Measurements from ENCODE around the gene ZNF764. TPM values are rescaled to one million over a fixed set of nuclear protein-coding genes. Genes with fewer than 3 reads are reported as not detected.
A peak's percentile ranks its signal among the peaks of the same experiment; 100 is the strongest.

ZNF764 gene
- total and polyA plus RNA-seq, 4 experiments from 2014 or later: 4.2 to 29.3 (median 18.8) TPM

GRCh38 chr16:30553393-30553899 is 4.7 kb downstream of the ZNF764 start:
- POLR2A ChIA-PET (ENCODE audit: partially characterized antibody): interaction anchor here (0.7 to 13.9 kb wide), 5 partner anchors 8 to 124 kb away, joined by 3 to 457 read pairs (median 4); partner anchors contain the start of genes DCTPP1, ZNF688, ZNF689 and ZNF747
- peak overlapping the region in 5 of 8 donors; percentile 3 to 77 (median 66) for H3K4me3 Mint-ChIP-seq
- intact Hi-C loops (cut with micrococcal nuclease): no loop called here
- Histone ChIP-seq H3K9me3 (ENCODE audit: control insufficient read depth in 1 of 2, low read length in 2 of 2) (no peaks in the 10 kb centered on the region), H3K4me1 (ENCODE audit: insufficient read depth, low read length) (peaks cover 70% of the 10 kb centered on the region), H3K27ac (ENCODE audit: low read depth, low read length) (peak overlapping the region; percentile 60), H3K4me3 (ENCODE audit: low read length in 2 of 2) (no peak overlapping the region), H3K27me3 (ENCODE audit: insufficient read depth, low read length) (no peaks in the 10 kb centered on the region), H3K36me3 (ENCODE audit: insufficient read depth, low read length) (peaks cover 22% of the 10 kb centered on the region)
- H3K4me1 Mint-ChIP-seq: peaks cover 32 to 68% (median 49%) of the 10 kb centered on the region in 4 donors
- no peak for DNase-seq
- peaks cover 20 to 25% of the 10 kb centered on the region in 2 donors for H3K36me3 Mint-ChIP-seq
- H3K27me3 Mint-ChIP-seq: no peaks in the 10 kb centered on the region
- peak overlapping the region; percentile 94 to 98 (median 96) for H3K27ac Mint-ChIP-seq
- CTCF ChIA-PET (ENCODE audit: partially characterized antibody): interaction anchor here (6.8 kb wide), 1 partner anchor 18 kb away, joined by 56 read pairs; the partner anchor contains the start of gene ZNF747
- no peaks in the 10 kb centered on the region for H3K9me3 Mint-ChIP-seq

DNA sequence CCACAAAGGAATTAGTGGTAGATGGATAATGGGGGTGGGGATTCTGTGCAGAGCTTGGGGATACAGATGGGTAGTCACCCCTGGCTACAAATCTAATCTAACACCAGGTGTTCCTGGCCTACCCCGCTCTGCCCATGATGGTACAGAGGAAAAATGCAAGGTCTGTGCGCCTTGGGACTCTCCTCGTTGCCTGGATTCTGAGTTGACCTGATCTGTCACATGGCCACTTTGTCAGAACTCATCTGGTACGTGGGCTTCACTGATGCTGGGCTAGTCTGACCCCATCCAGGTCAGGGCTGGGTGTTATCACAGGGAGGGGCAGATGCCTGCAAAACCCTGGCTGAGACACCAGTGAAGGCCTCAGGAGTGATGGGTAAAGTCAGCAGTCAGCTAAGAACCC is 5.2 kb downstream of the ZNF764 start:
- Mint-ChIP-seq H3K27me3 (no peaks in the 10 kb centered on the region), H3K4me3 (peak overlapping the region in 7 of 8 donors; percentile 3 to 82 (median 66)), H3K9me3 (no peaks in the 10 kb centered on the region), H3K36me3 (peaks cover 20 to 25% of the 10 kb centered on the region in 2 donors), H3K4me1 (peaks cover 32 to 68% (median 50%) of the 10 kb centered on the region in 4 donors), H3K27ac (peak overlapping the region; percentile 94 to 98 (median 96))
- H3K4me3 ChIP-seq (ENCODE audit: low read length in 2 of 2): no peak overlapping the region
- H3K4me1 ChIP-seq (ENCODE audit: insufficient read depth, low read length): peaks cover 71% of the 10 kb centered on the region
- H3K36me3 ChIP-seq (ENCODE audit: insufficient read depth, low read length): peaks cover 22% of the 10 kb centered on the region
- CTCF ChIA-PET (ENCODE audit: partially characterized antibody): interaction anchor here (6.8 kb wide), 1 partner anchor 17 kb away, joined by 56 read pairs; the partner anchor contains the start of gene ZNF747
- no peaks in the 10 kb centered on the region for H3K9me3 ChIP-seq (ENCODE audit: control insufficient read depth in 1 of 2, low read length in 2 of 2)
- H3K27me3 ChIP-seq (ENCODE audit: insufficient read depth, low read length): no peaks in the 10 kb centered on the region
- POLR2A ChIA-PET (ENCODE audit: partially characterized antibody): interaction anchor here (0.6 to 13.9 kb wide), 7 partner anchors 9 to 365 kb away, joined by 3 to 457 read pairs (median 4); partner anchors contain the start of genes DCTPP1, ITGAL, ZNF688 and ZNF747
- DNase-seq: no peak
- H3K27ac ChIP-seq (ENCODE audit: low read depth, low read length): peak overlapping the region; percentile 60
- intact Hi-C loops (cut with micrococcal nuclease): no loop called here

GRCh38 chr16:30551781-30552180 is 6.4 kb downstream of the ZNF764 start:
- Histone ChIP-seq H3K36me3 (ENCODE audit: insufficient read depth, low read length) (peaks cover 22% of the 10 kb centered on the region), H3K9me3 (ENCODE audit: control insufficient read depth in 1 of 2, low read length in 2 of 2) (no peaks in the 10 kb centered on the region), H3K4me3 (ENCODE audit: low read length in 2 of 2) (peak overlapping the region in 1 of 2 donors; percentile 13), H3K27me3 (ENCODE audit: insufficient read depth, low read length) (no peaks in the 10 kb centered on the region), H3K27ac (ENCODE audit: low read depth, low read length) (peak overlapping the region; percentile 60), H3K4me1 (ENCODE audit: insufficient read depth, low read length) (peaks cover 66% of the 10 kb centered on the region)
- Mint-ChIP-seq H3K27me3 (no peaks in the 10 kb centered on the region), H3K27ac (peak overlapping the region; percentile 94 to 98 (median 96)), H3K36me3 (peaks cover 20 to 22% of the 10 kb centered on the region in 2 donors), H3K4me1 (peaks cover 32 to 63% (median 49%) of the 10 kb centered on the region in 4 donors), H3K9me3 (no peaks in the 10 kb centered on the region), H3K4me3 (peak overlapping the region; percentile 76 to 85 (median 80))
- peak; percentile 80 to 91 (median 88) for DNase-seq
- ChIA-PET CTCF (ENCODE audit: partially characterized antibody) (interaction anchor here (0.7 to 6.8 kb wide), 8 partner anchors 8 to 122 kb away, joined by 3 to 56 read pairs (median 3); partner anchors contain the start of genes DCTPP1 and ZNF747), POLR2A (ENCODE audit: partially characterized antibody) (interaction anchor here (0.5 to 13.9 kb wide), 24 partner anchors 10 to 366 kb away, joined by 3 to 457 read pairs (median 4); partner anchors contain the start of genes DCTPP1, FBRS, ITGAL and PHKG2)
- intact Hi-C loops (cut with micrococcal nuclease): loop anchor here (2.0 kb wide), 2 partner anchors 19 to 35 kb away; partner anchors contain the start of gene ZNF688

DNA sequence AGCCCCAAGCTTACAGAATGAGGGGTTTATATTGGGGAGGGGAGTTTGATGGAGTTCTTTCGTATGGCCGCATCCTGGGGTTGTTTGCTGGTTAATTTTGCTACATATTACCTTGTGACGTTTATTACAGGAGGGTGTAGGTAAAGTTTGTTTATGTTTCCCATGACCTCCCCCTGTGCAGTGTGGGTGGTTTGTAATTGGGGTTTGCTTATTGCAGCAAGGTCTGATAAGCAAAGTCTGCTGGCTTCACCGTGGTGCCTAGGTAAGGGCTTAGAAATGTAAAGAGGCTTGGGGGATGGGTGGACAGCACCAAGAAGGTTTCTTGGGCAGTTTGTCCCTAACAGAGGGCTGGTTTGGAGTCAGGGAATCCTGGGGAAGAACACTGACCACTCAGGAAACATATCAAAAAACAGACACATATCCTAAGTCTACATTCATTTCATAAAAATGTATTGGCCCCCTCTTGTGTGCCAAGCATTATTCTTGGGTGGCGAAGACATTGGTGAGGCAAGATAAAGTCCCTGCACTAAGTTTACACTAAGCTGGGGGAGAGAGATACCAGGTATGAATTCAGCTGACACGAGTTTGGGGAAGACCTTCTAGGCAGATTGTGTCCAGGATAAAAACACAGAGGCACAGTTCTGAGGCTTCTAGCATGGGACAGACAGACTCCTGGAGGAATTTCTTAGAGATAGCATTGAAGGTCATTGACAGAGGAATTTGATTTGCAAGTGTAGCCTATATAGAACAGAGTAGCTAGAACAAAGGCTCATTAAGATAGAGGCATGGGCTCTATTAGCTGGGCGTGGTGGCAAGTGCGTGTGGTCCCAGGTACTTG is 9.5 kb downstream of the ZNF764 start:
- peak overlapping the region; percentile 1 to 70 (median 57) for H3K27ac Mint-ChIP-seq
- Histone ChIP-seq H3K36me3 (ENCODE audit: insufficient read depth, low read length) (peaks cover 5% of the 10 kb centered on the region), H3K4me3 (ENCODE audit: low read length in 2 of 2) (no peak overlapping the region), H3K27me3 (ENCODE audit: insufficient read depth, low read length) (no peaks in the 10 kb centered on the region), H3K4me1 (ENCODE audit: insufficient read depth, low read length) (peaks cover 41% of the 10 kb centered on the region), H3K9me3 (ENCODE audit: control insufficient read depth in 1 of 2, low read length in 2 of 2) (no peaks in the 10 kb centered on the region), H3K27ac (ENCODE audit: low read depth, low read length) (no peak overlapping the region)
- POLR2A ChIA-PET (ENCODE audit: partially characterized antibody): interaction anchor here (0.5 to 13.9 kb wide), 4 partner anchors 9 to 352 kb away, joined by 3 to 457 read pairs (median 8); partner anchors contain the start of genes ITGAL, ZNF747 and ZNF764
- H3K27me3 Mint-ChIP-seq: no peaks in the 10 kb centered on the region
- intact Hi-C loops (cut with micrococcal nuclease): no loop called here
- H3K9me3 Mint-ChIP-seq: no peaks in the 10 kb centered on the region
- no peak for DNase-seq
- CTCF ChIA-PET (ENCODE audit: partially characterized antibody): interaction anchor here (6.8 kb wide), 1 partner anchor 13 kb away, joined by 56 read pairs; the partner anchor contains the start of gene ZNF747
- H3K4me3 Mint-ChIP-seq: no peak overlapping the region
- peaks cover 3 to 8% of the 10 kb centered on the region in 2 donors for H3K36me3 Mint-ChIP-seq
- H3K4me1 Mint-ChIP-seq: peaks cover 24 to 45% (median 34%) of the 10 kb centered on the region in 4 donors

DNA sequence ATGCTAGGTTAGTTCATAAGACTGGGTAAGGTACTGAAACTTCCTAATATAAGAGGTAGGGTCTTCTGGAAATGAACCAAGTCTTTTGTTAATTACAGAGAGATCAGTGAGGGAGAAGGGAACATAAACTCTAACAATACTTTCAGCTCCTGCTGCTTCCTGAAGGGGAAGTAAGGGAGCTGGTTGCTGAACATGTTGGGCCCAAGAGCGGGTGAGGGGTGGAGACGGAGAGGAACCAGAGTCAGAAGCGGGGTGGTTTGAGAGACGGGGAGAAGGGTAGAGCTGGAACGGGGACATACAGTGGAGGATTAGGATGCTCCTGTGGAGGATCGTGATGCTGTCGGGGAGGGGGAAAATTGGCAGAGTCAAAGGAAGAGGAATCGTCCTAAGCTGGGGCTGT is 12.1 kb downstream of the ZNF764 start:
- no peak for DNase-seq
- no peak overlapping the region for H3K27ac ChIP-seq (ENCODE audit: low read depth, low read length)
- H3K27me3 ChIP-seq (ENCODE audit: insufficient read depth, low read length): no peaks in the 10 kb centered on the region
- no peak overlapping the region for H3K4me3 ChIP-seq (ENCODE audit: low read length in 2 of 2)
- H3K27me3 Mint-ChIP-seq: no peaks in the 10 kb centered on the region
- H3K4me3 Mint-ChIP-seq: no peak overlapping the region
- peaks cover 6 to 20% (median 12%) of the 10 kb centered on the region in 4 donors for H3K4me1 Mint-ChIP-seq
- H3K4me1 ChIP-seq (ENCODE audit: insufficient read depth, low read length): peaks cover 16% of the 10 kb centered on the region
- ChIA-PET POLR2A (ENCODE audit: partially characterized antibody) (interaction anchor here (1.0 to 1.3 kb wide), 2 partner anchors 11 to 22 kb away, joined by 3 to 7 read pairs; partner anchors contain the start of gene ZNF747), CTCF (ENCODE audit: partially characterized antibody) (interaction anchor here (3.6 kb wide), 1 partner anchor 11 kb away, joined by 13 read pairs; the partner anchor contains the start of gene ZNF747)
- H3K36me3 ChIP-seq (ENCODE audit: insufficient read depth, low read length): no peaks in the 10 kb centered on the region
- intact Hi-C loops (cut with micrococcal nuclease): no loop called here
- H3K9me3 Mint-ChIP-seq: no peaks in the 10 kb centered on the region
- peak overlapping the region in 2 of 7 donors; percentile 5 to 31 for H3K27ac Mint-ChIP-seq
- H3K36me3 Mint-ChIP-seq: no peaks in the 10 kb centered on the region
- no peaks in the 10 kb centered on the region for H3K9me3 ChIP-seq (ENCODE audit: control insufficient read depth in 1 of 2, low read length in 2 of 2)

DNA sequence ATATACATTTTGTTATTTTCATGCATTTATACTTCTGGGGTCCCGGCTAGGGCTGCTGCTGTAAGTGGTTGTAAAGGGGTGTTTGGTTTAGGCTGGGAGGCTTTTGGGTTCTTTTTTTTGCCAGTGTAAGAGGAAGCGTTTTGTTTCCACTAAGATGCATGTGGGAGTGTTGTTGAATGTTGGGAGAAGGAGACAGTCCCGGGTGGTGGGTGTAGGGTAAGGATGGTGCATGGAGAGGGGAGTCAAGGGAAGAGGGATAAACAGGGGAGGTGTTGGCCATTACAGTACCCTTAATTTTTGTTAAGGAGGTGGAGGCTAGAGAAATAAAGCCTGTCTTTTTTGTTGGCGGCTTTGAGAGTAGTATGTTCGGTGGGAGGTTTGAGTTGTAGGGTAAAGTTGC is 15.1 kb downstream of the ZNF764 start:
- H3K4me1 Mint-ChIP-seq: peaks cover 0 to 4% (median 0%) of the 10 kb centered on the region in 4 donors
- H3K4me3 Mint-ChIP-seq: no peak overlapping the region
- no peaks in the 10 kb centered on the region for H3K9me3 Mint-ChIP-seq
- no peak for DNase-seq
- no peak overlapping the region for H3K27ac Mint-ChIP-seq
- intact Hi-C loops (cut with micrococcal nuclease): no loop called here
- H3K9me3 ChIP-seq (ENCODE audit: control insufficient read depth in 1 of 2, low read length in 2 of 2): no peaks in the 10 kb centered on the region
- H3K4me1 ChIP-seq (ENCODE audit: insufficient read depth, low read length): no peaks in the 10 kb centered on the region
- no peaks in the 10 kb centered on the region for H3K36me3 ChIP-seq (ENCODE audit: insufficient read depth, low read length)
- no peaks in the 10 kb centered on the region for H3K27me3 Mint-ChIP-seq
- ChIA-PET POLR2A (ENCODE audit: partially characterized antibody) (interaction anchor here (1.1 to 1.9 kb wide), 2 partner anchors 12 to 15 kb away, joined by 3 to 8 read pairs; partner anchors contain the start of gene ZNF764), CTCF (ENCODE audit: partially characterized antibody) (interaction anchor here (1.0 to 3.6 kb wide), 2 partner anchors 8 to 9 kb away, joined by 4 to 13 read pairs; partner anchors contain the start of gene ZNF747)
- no peaks in the 10 kb centered on the region for H3K27me3 ChIP-seq (ENCODE audit: insufficient read depth, low read length)
- H3K27ac ChIP-seq (ENCODE audit: low read depth, low read length): no peak overlapping the region
- no peak overlapping the region for H3K4me3 ChIP-seq (ENCODE audit: low read length in 2 of 2)
- no peaks in the 10 kb centered on the region for H3K36me3 Mint-ChIP-seq
